Body of pancreas (tissue), 4 donors: ENCODE results near the gene IGSF8.

Source experiments
- POLR2A ChIP-seq, 3 donors: fragments of 450-650 bp; IDR thresholded peaks; one replicate each; pipeline ENCODE4 v1.6.1; 2016; ENCODE audit warnings: antibody characterized with exemption in 3 of 3, mild to moderate bottlenecking in 2 of 3
- TF ChIP-seq, protein P1 (sequence below), 7 experiments: fragments of 450-650 bp in 4 of 7; fragments of 200-600 bp in 3 of 7; sonication (generic) in 3 of 7; IDR thresholded peaks; one replicate each; pipeline ENCODE4 v1.5.1; 2016 to 2019; ENCODE audit warnings: antibody characterized with exemption in 7 of 7

DNA sequence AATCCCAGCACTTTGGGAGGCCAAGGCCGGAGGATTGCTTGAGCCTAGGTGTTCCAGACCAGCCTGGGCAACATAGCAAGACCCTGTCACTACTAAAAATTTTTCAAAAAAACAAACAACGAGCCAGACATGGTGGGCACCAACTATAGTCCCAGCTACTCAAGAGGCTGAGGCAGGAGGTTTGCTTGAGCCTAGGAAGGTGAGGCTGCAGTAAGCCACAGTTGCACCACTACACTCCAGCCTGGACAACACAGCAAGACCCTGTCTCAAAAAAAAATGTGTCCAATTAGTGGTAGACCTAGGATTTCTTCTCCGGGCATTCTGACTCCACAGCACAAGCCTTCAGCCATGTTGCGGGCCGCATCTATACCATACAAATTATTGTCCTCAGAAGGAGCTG, 6.7 kb upstream of the IGSF8 start:
- TF ChIP-seq, protein P1, sequence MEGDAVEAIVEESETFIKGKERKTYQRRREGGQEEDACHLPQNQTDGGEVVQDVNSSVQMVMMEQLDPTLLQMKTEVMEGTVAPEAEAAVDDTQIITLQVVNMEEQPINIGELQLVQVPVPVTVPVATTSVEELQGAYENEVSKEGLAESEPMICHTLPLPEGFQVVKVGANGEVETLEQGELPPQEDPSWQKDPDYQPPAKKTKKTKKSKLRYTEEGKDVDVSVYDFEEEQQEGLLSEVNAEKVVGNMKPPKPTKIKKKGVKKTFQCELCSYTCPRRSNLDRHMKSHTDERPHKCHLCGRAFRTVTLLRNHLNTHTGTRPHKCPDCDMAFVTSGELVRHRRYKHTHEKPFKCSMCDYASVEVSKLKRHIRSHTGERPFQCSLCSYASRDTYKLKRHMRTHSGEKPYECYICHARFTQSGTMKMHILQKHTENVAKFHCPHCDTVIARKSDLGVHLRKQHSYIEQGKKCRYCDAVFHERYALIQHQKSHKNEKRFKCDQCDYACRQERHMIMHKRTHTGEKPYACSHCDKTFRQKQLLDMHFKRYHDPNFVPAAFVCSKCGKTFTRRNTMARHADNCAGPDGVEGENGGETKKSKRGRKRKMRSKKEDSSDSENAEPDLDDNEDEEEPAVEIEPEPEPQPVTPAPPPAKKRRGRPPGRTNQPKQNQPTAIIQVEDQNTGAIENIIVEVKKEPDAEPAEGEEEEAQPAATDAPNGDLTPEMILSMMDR (IDR thresholded peaks at IDR 0.05) = no peak
- no peak for TF ChIP-seq POLR2A (IDR thresholded peaks at IDR 0.05)
